Activated T-cell treated with anti-CD3 and anti-CD28 coated beads, Interleukin-2, amount 50 U/mL, for 72 hours (primary cell): ENCODE data around the gene CLCN7. TPM values are rescaled to one million over a fixed set of nuclear protein-coding genes. Genes with fewer than 3 reads are reported as not detected.

ENCODE experiments used
- ATAC-seq, 2 donors: fragments of 150-1000 bp; cut with Tn5 transposase; replicated peaks in 1 of 2; 2 replicates each; pipeline ENCODE4 v1.10.0; 2021; ENCODE audit warnings: moderate library complexity in 2 of 2, mild to moderate bottlenecking in 1 of 2
- DNase-seq, 2 donors: peaks; one replicate each; pipeline ENCODE4 v3.0.0; 2021 to 2022; ENCODE audit warnings: mixed read lengths in 1 of 2
- H3K27ac Mint-ChIP-seq: one replicate; pipeline ENCODE4 v1.8.0; 2022; ENCODE audit warnings: mild to moderate bottlenecking, moderate library complexity, mixed read lengths
- H3K27me3 Mint-ChIP-seq: one replicate; pipeline ENCODE4 v1.8.0; 2022; ENCODE audit warnings: low read depth, mixed read lengths
- H3K36me3 Mint-ChIP-seq, 2 donors: one replicate each; pipeline ENCODE4 v1.8.0; 2022; ENCODE audit warnings: mixed read lengths in 2 of 2, mild to moderate bottlenecking in 1 of 2; ENCODE audit not compliant: insufficient read depth in 2 of 2
- H3K4me1 Mint-ChIP-seq: one replicate; pipeline ENCODE4 v1.8.0; 2022; ENCODE audit warnings: low read depth, mixed read lengths
- H3K4me3 Mint-ChIP-seq, 2 donors: one replicate each; pipeline ENCODE4 v1.8.0; 2022; ENCODE audit warnings: mild to moderate bottlenecking in 2 of 2, mixed read lengths in 2 of 2, moderate library complexity in 2 of 2
- H3K9me3 Mint-ChIP-seq, 2 donors: one replicate each; pipeline ENCODE4 v1.8.0; 2022; ENCODE audit warnings: mixed read lengths in 2 of 2
- total RNA-seq, 2 donors: library from RNA; stranded (reverse); gene quantifications; one replicate each; pipeline ENCODE4 v1.2.3, GENCODE V29; 2022

Gene CLCN7
- total RNA-seq, 2 donors from 2014 or later = 53.7 to 55.1 TPM

GRCh38 chr16:1430214-1430758 lies 44.5 kb downstream of the CLCN7 start:
- Mint-ChIP-seq H3K27ac (no peak overlapping the region), H3K9me3 (no peaks in the 10 kb centered on the region), H3K27me3 (no peaks in the 10 kb centered on the region), H3K4me1 (no peaks in the 10 kb centered on the region), H3K4me3 (no peak overlapping the region), H3K36me3 (no peaks in the 10 kb centered on the region)
- ATAC-seq (no peak), DNase-seq (no peak)

GRCh38 chr16:1429631-1430030 lies 45.2 kb downstream of the CLCN7 start:
- ATAC-seq (no peak), DNase-seq (no peak)
- Mint-ChIP-seq H3K27me3 (no peaks in the 10 kb centered on the region), H3K27ac (no peak overlapping the region), H3K4me1 (no peaks in the 10 kb centered on the region), H3K9me3 (no peaks in the 10 kb centered on the region), H3K36me3 (no peaks in the 10 kb centered on the region), H3K4me3 (no peak overlapping the region)

GRCh38 chr16:1429012-1429411 lies 45.8 kb downstream of the CLCN7 start:
- no peak overlapping the region for H3K27ac Mint-ChIP-seq
- DNase-seq = no peak

GRCh38 chr16:1428511-1428910 lies 46.3 kb downstream of the CLCN7 start:
- no peaks in the 10 kb centered on the region for H3K9me3 Mint-ChIP-seq

More at GRCh38 chr16:1429012-1429411, 45.8 kb downstream of the CLCN7 start:
- Mint-ChIP-seq H3K36me3 (no peaks in the 10 kb centered on the region), H3K4me1 (no peaks in the 10 kb centered on the region), H3K27me3 (no peaks in the 10 kb centered on the region), H3K4me3 (no peak overlapping the region), H3K9me3 (no peaks in the 10 kb centered on the region)
- ATAC-seq = no peak

GRCh38 chr16:1427473-1428461 lies 47.1 kb downstream of the CLCN7 start:
- ATAC-seq (no peak), DNase-seq (no peak)
- Mint-ChIP-seq H3K36me3 (peaks cover 0 to 2% of the 10 kb centered on the region in 2 donors), H3K4me3 (no peak overlapping the region), H3K4me1 (no peaks in the 10 kb centered on the region), H3K9me3 (no peaks in the 10 kb centered on the region), H3K27me3 (no peaks in the 10 kb centered on the region), H3K27ac (no peak overlapping the region)

More at GRCh38 chr16:1428511-1428910, 46.3 kb downstream of the CLCN7 start:
- no peak overlapping the region for H3K27ac Mint-ChIP-seq
- H3K27me3 Mint-ChIP-seq = no peaks in the 10 kb centered on the region
- H3K4me1 Mint-ChIP-seq = no peaks in the 10 kb centered on the region
- H3K36me3 Mint-ChIP-seq = no peaks in the 10 kb centered on the region
- ATAC-seq (peak; percentile 87 to 88), DNase-seq (peak; percentile 79)
- H3K4me3 Mint-ChIP-seq = no peak overlapping the region

- peak overlapping the region; percentile 38 for H3K27ac Mint-ChIP-seq
- no peak for DNase-seq
- peaks cover 0 to 1% of the 10 kb centered on the region in 2 donors for H3K9me3 Mint-ChIP-seq
- peaks cover 0 to 2% of the 10 kb centered on the region in 2 donors for H3K36me3 Mint-ChIP-seq
- peaks cover 6% of the 10 kb centered on the region for H3K4me1 Mint-ChIP-seq
- no peaks in the 10 kb centered on the region for H3K27me3 Mint-ChIP-seq
- no peak overlapping the region for H3K4me3 Mint-ChIP-seq
- ATAC-seq = no peak
These were observed 47.9 kb downstream of the CLCN7 start for GRCh38 chr16:1426734-1427471.

GRCh38 chr16:1425616-1426370 lies 49.0 kb downstream of the CLCN7 start:
- Mint-ChIP-seq H3K36me3 (peaks cover 0 to 2% of the 10 kb centered on the region in 2 donors), H3K4me1 (peaks cover 15% of the 10 kb centered on the region), H3K4me3 (no peak overlapping the region), H3K27ac (no peak overlapping the region), H3K27me3 (no peaks in the 10 kb centered on the region), H3K9me3 (peaks cover 0 to 1% of the 10 kb centered on the region in 2 donors)
- DNase-seq = no peak
- no peak for ATAC-seq

- H3K36me3 Mint-ChIP-seq = peaks cover 0 to 2% of the 10 kb centered on the region in 2 donors
- H3K9me3 Mint-ChIP-seq = peaks cover 0 to 1% of the 10 kb centered on the region in 2 donors
- H3K4me3 Mint-ChIP-seq = no peak overlapping the region
- no peak for ATAC-seq
- H3K4me1 Mint-ChIP-seq = peaks cover 21% of the 10 kb centered on the region
- no peak for DNase-seq
- H3K27me3 Mint-ChIP-seq = no peaks in the 10 kb centered on the region
- H3K27ac Mint-ChIP-seq = no peak overlapping the region
These were observed 50.8 kb downstream of the CLCN7 start for GRCh38 chr16:1424028-1424427.

GRCh38 chr16:1422076-1422475 lies 52.8 kb downstream of the CLCN7 start:
- Mint-ChIP-seq H3K4me3 (peak overlapping the region; percentile 91 to 93), H3K36me3 (peaks cover 0 to 2% of the 10 kb centered on the region in 2 donors), H3K27me3 (no peaks in the 10 kb centered on the region), H3K9me3 (peaks cover 0 to 1% of the 10 kb centered on the region in 2 donors), H3K27ac (peak overlapping the region; percentile 99), H3K4me1 (peaks cover 37% of the 10 kb centered on the region)
- ATAC-seq (no peak), DNase-seq (no peak)

- DNase-seq = peak in 1 of 2 donors; percentile 13
These were observed 54.7 kb downstream of the CLCN7 start for GRCh38 chr16:1420111-1420539.

GRCh38 chr16:1416521-1416941 lies 58.3 kb downstream of the CLCN7 start:
- Mint-ChIP-seq H3K27me3 (no peaks in the 10 kb centered on the region), H3K4me1 (peaks cover 38% of the 10 kb centered on the region), H3K4me3 (no peak overlapping the region), H3K9me3 (no peaks in the 10 kb centered on the region), H3K27ac (peak overlapping the region; percentile 76), H3K36me3 (no peaks in the 10 kb centered on the region)
- no peak for DNase-seq
- ATAC-seq = no peak

More at GRCh38 chr16:1420111-1420539, 54.7 kb downstream of the CLCN7 start:
- H3K9me3 Mint-ChIP-seq = peaks cover 0 to 1% of the 10 kb centered on the region in 2 donors
- ATAC-seq = no peak
- no peaks in the 10 kb centered on the region for H3K27me3 Mint-ChIP-seq
- H3K4me1 Mint-ChIP-seq = peaks cover 40% of the 10 kb centered on the region
- H3K27ac Mint-ChIP-seq = peak overlapping the region; percentile 38
- peaks cover 0 to 2% of the 10 kb centered on the region in 2 donors for H3K36me3 Mint-ChIP-seq
- peak overlapping the region; percentile 91 to 93 for H3K4me3 Mint-ChIP-seq

GRCh38 chr16:1414532-1415260 lies 60.1 kb downstream of the CLCN7 start, which contains the start of gene UNKL:
Gene UNKL (minus strand): TSS chr16:1414704. CDS start chr16:1414691, 13 bp downstream.
- Mint-ChIP-seq H3K27me3 (no peaks in the 10 kb centered on the region), H3K9me3 (no peaks in the 10 kb centered on the region), H3K4me3 (peak within 1 kb of the TSS; percentile 86 to 89), H3K4me1 (peaks cover 33% of the 10 kb centered on the region), H3K27ac (peak within 1 kb of the TSS; percentile 95), H3K36me3 (no peaks in the 10 kb centered on the region)
- ATAC-seq (peak; percentile 78), DNase-seq (peak; percentile 87)
